ENCODE data around the gene PGLYRP2. TPM values are rescaled to one million over a fixed set of nuclear protein-coding genes. Genes with fewer than 3 reads are reported as not detected.

Gene PGLYRP2
- total and polyA plus RNA-seq, 2 donors (not counting 1 experiment from before 2014, with no cell fraction given) = not detected

- Histone ChIP-seq H4K20me1 (ENCODE audit: control insufficient read depth, extremely low read depth, insufficient read depth, low read length) (no peaks in the 10 kb centered on the region), H3K4me3 (replicated peaks in 1 of 4; ENCODE audit: control extremely low read depth in 1 of 4, insufficient read depth in 1 of 4, low read depth in 3 of 4, low read length in 4 of 4) (peak overlapping the region in 2 of 4 experiments; percentile 85)
Observed at GRCh38 chr19:15430526-15431120, 48.7 kb downstream of the PGLYRP2 start.

DNA sequence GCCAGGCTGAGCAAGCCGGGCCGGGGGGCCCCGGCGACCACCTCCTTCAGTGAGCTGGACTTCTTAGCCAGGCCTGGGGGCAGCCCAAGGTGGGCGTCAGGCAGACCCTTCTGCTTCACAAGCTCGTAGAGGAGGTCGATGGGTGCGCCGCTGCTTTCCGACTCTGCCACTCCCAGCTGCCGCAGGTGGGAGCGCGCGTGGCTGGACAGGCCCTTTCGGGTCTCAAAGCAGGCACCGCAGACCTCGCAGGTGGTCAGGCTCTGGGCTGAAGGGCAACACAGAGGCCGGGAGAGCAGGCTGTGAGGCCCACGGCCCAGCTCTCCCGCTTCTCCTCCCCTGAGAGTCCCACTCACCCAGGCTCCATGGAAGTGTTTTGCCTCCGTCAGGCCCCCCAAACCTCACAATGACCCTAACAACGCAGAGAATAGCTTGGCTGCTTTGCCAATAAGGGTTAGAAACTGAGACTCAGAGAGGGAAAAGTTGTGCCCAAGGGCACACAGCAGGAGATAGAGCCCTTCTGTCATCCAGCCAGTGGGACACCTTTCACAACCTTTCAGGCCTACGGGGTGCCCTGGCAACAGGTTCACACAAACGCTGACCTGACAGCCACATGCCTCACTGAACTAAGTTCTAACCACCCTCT lies 49.4 kb downstream of the PGLYRP2 start:
- H3K4me1 ChIP-seq (ENCODE audit: control insufficient read depth, extremely low read depth, insufficient read depth, low read length) = peaks cover 9% of the 10 kb centered on the region
- H3K27ac ChIP-seq (ENCODE audit: insufficient read depth, low read length) = no peak overlapping the region
- no peak overlapping the region for H3K4me2 ChIP-seq (ENCODE audit: extremely low read depth, insufficient read depth, low read length)
- peaks cover 17% of the 10 kb centered on the region for H3K36me3 ChIP-seq (ENCODE audit: control insufficient read depth, insufficient read depth, low read length)
- no peak for TF ChIP-seq CTCF (conservative IDR thresholded peaks at IDR 0.05 in 1 of 2, IDR thresholded peaks at IDR 0.05 in 1 of 2; ENCODE audit: low read depth in 1 of 2, low read length in 2 of 2)
- no peak for TF ChIP-seq EZH2 (IDR thresholded peaks at IDR 0.05; ENCODE audit: low read length, missing control alignments)
- no peaks in the 10 kb centered on the region for H3K9me3 ChIP-seq (ENCODE audit: control insufficient read depth, insufficient read depth, low read depth, low read length)
- no peaks in the 10 kb centered on the region for H4K20me1 ChIP-seq (ENCODE audit: control insufficient read depth, extremely low read depth, insufficient read depth, low read length)
- H3K9ac ChIP-seq (ENCODE audit: insufficient read depth, low read length) = no peak overlapping the region
- no peak for DNase-seq (ENCODE audit: low read depth in 2 of 2)
- H3K79me2 ChIP-seq (ENCODE audit: control insufficient read depth, insufficient read depth, low read length) = peaks cover 39% of the 10 kb centered on the region
- H2AFZ ChIP-seq (ENCODE audit: low read length) = no peak overlapping the region
- H3K4me3 ChIP-seq (replicated peaks in 1 of 4; ENCODE audit: control extremely low read depth in 1 of 4, insufficient read depth in 1 of 4, low read depth in 3 of 4, low read length in 4 of 4) = no peak overlapping the region
- no peaks in the 10 kb centered on the region for H3K27me3 ChIP-seq (ENCODE audit: control insufficient read depth, insufficient read depth, low read length)

More at GRCh38 chr19:15430526-15431120, 48.7 kb downstream of the PGLYRP2 start:
- Histone ChIP-seq H3K9ac (ENCODE audit: insufficient read depth, low read length) (peak overlapping the region; percentile 16), H3K36me3 (ENCODE audit: control insufficient read depth, insufficient read depth, low read length) (peaks cover 13% of the 10 kb centered on the region), H3K79me2 (ENCODE audit: control insufficient read depth, insufficient read depth, low read length) (peaks cover 39% of the 10 kb centered on the region), H3K4me2 (ENCODE audit: extremely low read depth, insufficient read depth, low read length) (peak overlapping the region; percentile 95), H2AFZ (ENCODE audit: low read length) (no peak overlapping the region), H3K27me3 (ENCODE audit: control insufficient read depth, insufficient read depth, low read length) (no peaks in the 10 kb centered on the region), H3K4me1 (ENCODE audit: control insufficient read depth, extremely low read depth, insufficient read depth, low read length) (peaks cover 9% of the 10 kb centered on the region), H3K9me3 (ENCODE audit: control insufficient read depth, insufficient read depth, low read depth, low read length) (no peaks in the 10 kb centered on the region), H3K27ac (ENCODE audit: insufficient read depth, low read length) (no peak overlapping the region)
- DNase-seq (ENCODE audit: low read depth in 2 of 2) = no peak
- TF ChIP-seq CTCF (conservative IDR thresholded peaks at IDR 0.05 in 1 of 2, IDR thresholded peaks at IDR 0.05 in 1 of 2; ENCODE audit: low read depth in 1 of 2, low read length in 2 of 2) (no peak), EZH2 (IDR thresholded peaks at IDR 0.05; ENCODE audit: low read length, missing control alignments) (no peak)

DNA sequence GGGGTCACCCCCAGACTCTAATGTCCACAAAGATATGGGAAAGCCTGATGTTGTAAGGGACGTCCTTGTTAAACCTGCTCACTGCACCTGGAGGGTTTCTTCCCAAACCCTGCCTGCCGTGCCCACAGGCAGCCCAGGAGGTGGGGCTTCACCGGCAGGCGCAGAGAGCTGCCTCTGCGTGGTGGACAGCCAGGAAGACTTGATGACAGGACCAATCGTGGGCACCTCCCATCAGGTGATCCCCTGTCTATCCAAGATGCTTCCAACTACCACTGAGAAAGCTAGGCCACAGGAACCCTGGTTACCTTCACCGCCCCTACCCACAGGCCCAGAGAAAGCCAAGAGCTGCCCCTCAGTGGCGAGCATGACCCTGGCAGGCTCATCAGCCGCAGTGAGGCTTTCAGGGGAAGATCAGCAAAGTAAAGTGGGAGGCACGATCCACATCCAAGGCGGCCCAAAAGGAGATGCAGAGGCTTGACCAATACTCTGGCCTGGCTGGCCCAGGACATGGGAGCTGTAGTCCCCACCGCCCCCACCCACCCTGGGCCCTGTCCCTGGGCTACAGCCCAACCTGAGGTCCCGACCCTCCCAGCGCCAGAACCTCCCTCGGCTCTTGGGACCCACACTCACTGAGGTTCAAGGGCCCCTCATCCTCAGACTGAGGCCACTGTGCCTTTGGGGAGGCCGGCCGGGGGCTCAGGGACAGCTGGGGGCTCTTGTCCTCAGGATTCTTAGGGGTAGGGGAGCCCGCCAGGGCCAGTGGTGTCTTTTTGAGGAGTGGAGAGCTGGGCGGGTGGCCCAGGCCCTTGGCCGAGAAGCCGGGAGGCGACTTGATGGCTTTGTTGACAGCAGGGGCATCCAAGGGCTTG lies 50.1 kb downstream of the PGLYRP2 start:
- Histone ChIP-seq H3K9ac (ENCODE audit: insufficient read depth, low read length) (no peak overlapping the region), H3K4me1 (ENCODE audit: control insufficient read depth, extremely low read depth, insufficient read depth, low read length) (peaks cover 9% of the 10 kb centered on the region), H3K27ac (ENCODE audit: insufficient read depth, low read length) (no peak overlapping the region), H3K4me2 (ENCODE audit: extremely low read depth, insufficient read depth, low read length) (no peak overlapping the region), H4K20me1 (ENCODE audit: control insufficient read depth, extremely low read depth, insufficient read depth, low read length) (no peaks in the 10 kb centered on the region), H3K9me3 (ENCODE audit: control insufficient read depth, insufficient read depth, low read depth, low read length) (no peaks in the 10 kb centered on the region), H3K4me3 (replicated peaks in 1 of 4; ENCODE audit: control extremely low read depth in 1 of 4, insufficient read depth in 1 of 4, low read depth in 3 of 4, low read length in 4 of 4) (no peak overlapping the region), H3K36me3 (ENCODE audit: control insufficient read depth, insufficient read depth, low read length) (peaks cover 18% of the 10 kb centered on the region), H3K27me3 (ENCODE audit: control insufficient read depth, insufficient read depth, low read length) (no peaks in the 10 kb centered on the region), H2AFZ (ENCODE audit: low read length) (no peak overlapping the region), H3K79me2 (ENCODE audit: control insufficient read depth, insufficient read depth, low read length) (peaks cover 39% of the 10 kb centered on the region)
- no peak for TF ChIP-seq EZH2 (IDR thresholded peaks at IDR 0.05; ENCODE audit: low read length, missing control alignments)
- TF ChIP-seq CTCF (conservative IDR thresholded peaks at IDR 0.05 in 1 of 2, IDR thresholded peaks at IDR 0.05 in 1 of 2; ENCODE audit: low read depth in 1 of 2, low read length in 2 of 2) = no peak
- no peak for DNase-seq (ENCODE audit: low read depth in 2 of 2)

Data from fibroblast of lung (primary cell).